Smooth muscle cell (in vitro differentiated cells): Measurements from ENCODE around the gene SLC23A2. TPM values are rescaled to one million over a fixed set of nuclear protein-coding genes. Genes with fewer than 3 reads are reported as not detected.
A peak's percentile ranks its signal among the peaks of the same experiment; 100 is the strongest.

Experiments used
- DNase-seq: peaks from one replicate; lab custom pipeline; 2025; ENCODE audit not compliant: unreplicated experiment; lab: John Stamatoyannopoulos, UW
- H2AFZ ChIP-seq: fragments of 200-600 bp; sonication (generic); 2 replicates; pipeline ENCODE4 v1.6.0; 2016; ENCODE audit warnings: antibody characterized with exemption, low read depth, mild to moderate bottlenecking
- H3F3A ChIP-seq: fragments of 200-600 bp; sonication (generic); 2 replicates; pipeline ENCODE4 v1.6.0; 2017; ENCODE audit warnings: antibody characterized with exemption, low read depth
- H3K27ac ChIP-seq: fragments of 200-600 bp; sonication (generic); 2 replicates; pipeline ENCODE4 v1.5.1; 2016; ENCODE audit warnings: low read depth, mild to moderate bottlenecking
- H3K27me3 ChIP-seq: fragments of 200-600 bp; sonication (generic); 2 replicates; pipeline ENCODE4 v1.6.1; 2016; ENCODE audit warnings: low read depth, mild to moderate bottlenecking
- H3K36me3 ChIP-seq: fragments of 200-600 bp; sonication (generic); 2 replicates; pipeline ENCODE4 v1.5.1; 2016; ENCODE audit warnings: low read depth
- H3K4me1 ChIP-seq: fragments of 200-600 bp; sonication (generic); 2 replicates; pipeline ENCODE4 v1.5.1; 2016; ENCODE audit warnings: low read depth
- H3K4me2 ChIP-seq: fragments of 200-600 bp; sonication (generic); 2 replicates; pipeline ENCODE4 v1.6.0; 2016; ENCODE audit warnings: mild to moderate bottlenecking
- H3K4me3 ChIP-seq: fragments of 200-600 bp; sonication (generic); 2 replicates; pipeline ENCODE4 v1.5.1; 2016; ENCODE audit warnings: mild to moderate bottlenecking
- H3K79me2 ChIP-seq: fragments of 200-600 bp; sonication (generic); 2 replicates; pipeline ENCODE4 v1.6.0; 2016; ENCODE audit warnings: low read depth, mild to moderate bottlenecking
- H3K9ac ChIP-seq: fragments of 200-600 bp; sonication (generic); 2 replicates; pipeline ENCODE4 v1.6.0; 2016; ENCODE audit warnings: low read depth
- H3K9me3 ChIP-seq: fragments of 200-600 bp; sonication (generic); replicated peaks from 2 replicates; pipeline ENCODE4 v1.5.1; 2016; ENCODE audit warnings: low read depth
- H4K20me1 ChIP-seq: fragments of 200-600 bp; sonication (generic); 2 replicates; pipeline ENCODE4 v1.6.0; 2016; ENCODE audit warnings: low read depth
- WGBS: methylation state at CpG from one replicate; pipeline ENCODE4 v1.1.7; 2016; ENCODE audit warnings: low lambda C conversion rate; 5-methylcytosine and 5-hydroxymethylcytosine counted together
- polyA plus RNA-seq: library from polyadenylated mRNA; unstranded; fragments of >200 nt; fragmentation: Nextera tagmentation; extraction: Ambion mirVana; gene quantifications from 2 replicates; pipeline ENCODE4 v1.2.1, GENCODE V29; 2016
- total RNA-seq: library from RNA; depleted of rRNA; stranded (reverse); fragments of >200 nt; gene quantifications from 2 replicates; pipeline ENCODE4 v1.2.3, GENCODE V29; 2014
- TF ChIP-seq, protein P1 (sequence below): fragments of 200-600 bp; sonication (generic); IDR thresholded peaks from 2 replicates; pipeline ENCODE4 v1.5.1; 2017; ENCODE audit warnings: borderline replicate concordance, mild to moderate bottlenecking, antibody characterized with exemption; ENCODE audit not compliant: insufficient read depth, poor library complexity, severe bottlenecking

Gene SLC23A2
- total and polyA plus RNA-seq, 2 experiments from 2014 or later, result 1.4 to 5.0 TPM

DNA sequence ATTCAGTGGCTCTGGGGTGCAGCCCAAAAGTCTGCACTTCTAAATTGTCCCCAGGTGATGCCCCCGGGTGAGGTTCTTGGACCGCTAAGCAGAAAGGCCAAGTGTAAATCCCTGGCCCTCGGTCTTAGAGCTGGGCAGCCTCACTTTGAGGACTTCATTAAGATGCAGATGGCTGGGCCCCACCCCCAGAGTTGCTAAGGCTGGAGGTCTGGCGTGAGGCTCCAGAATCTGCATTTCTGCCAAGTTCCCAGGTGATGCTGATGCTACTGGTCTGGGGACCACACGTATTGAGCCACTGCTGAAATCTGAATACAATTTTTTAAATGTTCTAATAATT, 735 bp upstream of the SLC23A2 start:
- Histone ChIP-seq H3K9ac (no peak overlapping the region), H3K36me3 (no peaks in the 10 kb centered on the region)
- WGBS, result 13% methylated on average over 5 of the region's 5 CpGs

DNA sequence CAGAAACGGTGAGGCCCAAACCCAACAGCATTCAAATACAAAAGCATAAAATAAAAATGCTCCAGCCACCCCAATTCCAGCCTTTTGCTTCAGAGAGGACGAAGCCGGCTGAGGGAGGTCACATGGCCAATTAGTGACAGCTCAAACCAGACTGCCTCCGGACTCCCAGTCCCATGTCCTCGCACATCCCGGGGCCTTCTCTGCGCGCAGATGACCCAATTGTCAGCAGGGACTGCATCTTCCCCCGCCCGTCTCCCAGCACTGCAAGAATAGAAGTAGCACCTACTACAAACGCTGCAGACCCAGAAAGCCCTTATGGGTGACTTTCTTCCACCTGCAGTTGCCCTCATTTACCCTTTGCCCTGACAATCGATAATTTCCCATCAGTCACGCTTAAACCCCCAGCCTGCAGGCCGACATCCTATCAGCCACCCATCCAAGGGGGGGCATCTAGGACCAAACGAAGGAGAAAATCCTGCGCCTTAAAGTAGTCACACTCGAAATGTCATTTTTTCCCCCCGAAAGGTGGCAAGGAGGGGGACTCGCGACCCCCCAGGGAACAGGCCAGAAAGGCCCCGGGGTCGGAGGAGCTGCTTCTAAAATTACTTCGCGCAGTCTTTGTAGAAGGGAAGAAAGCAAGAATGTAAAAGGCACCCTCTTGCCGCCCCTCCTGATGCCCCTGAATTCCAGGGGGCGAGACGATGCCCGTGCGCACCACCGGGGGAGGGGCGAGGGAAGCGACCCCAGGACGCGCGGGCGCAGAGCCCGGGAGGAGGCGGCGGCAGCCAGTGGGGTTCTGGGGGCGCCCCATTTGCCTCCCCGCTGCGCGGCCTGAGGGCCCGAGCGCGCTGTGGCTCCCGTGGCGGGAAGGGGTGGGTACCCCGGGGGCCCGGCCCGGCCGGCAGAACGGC, 792 bp downstream of the SLC23A2 start:
- no peak overlapping the region for H3K9ac ChIP-seq
- H3K4me3 ChIP-seq, result peak overlapping the region; percentile 70
- no peaks in the 10 kb centered on the region for H3F3A ChIP-seq
- peak overlapping the region; percentile 91 for H3K4me2 ChIP-seq
- peaks cover 14% of the 10 kb centered on the region for H3K79me2 ChIP-seq
- H3K36me3 ChIP-seq, result no peaks in the 10 kb centered on the region
- TF ChIP-seq, protein P1, sequence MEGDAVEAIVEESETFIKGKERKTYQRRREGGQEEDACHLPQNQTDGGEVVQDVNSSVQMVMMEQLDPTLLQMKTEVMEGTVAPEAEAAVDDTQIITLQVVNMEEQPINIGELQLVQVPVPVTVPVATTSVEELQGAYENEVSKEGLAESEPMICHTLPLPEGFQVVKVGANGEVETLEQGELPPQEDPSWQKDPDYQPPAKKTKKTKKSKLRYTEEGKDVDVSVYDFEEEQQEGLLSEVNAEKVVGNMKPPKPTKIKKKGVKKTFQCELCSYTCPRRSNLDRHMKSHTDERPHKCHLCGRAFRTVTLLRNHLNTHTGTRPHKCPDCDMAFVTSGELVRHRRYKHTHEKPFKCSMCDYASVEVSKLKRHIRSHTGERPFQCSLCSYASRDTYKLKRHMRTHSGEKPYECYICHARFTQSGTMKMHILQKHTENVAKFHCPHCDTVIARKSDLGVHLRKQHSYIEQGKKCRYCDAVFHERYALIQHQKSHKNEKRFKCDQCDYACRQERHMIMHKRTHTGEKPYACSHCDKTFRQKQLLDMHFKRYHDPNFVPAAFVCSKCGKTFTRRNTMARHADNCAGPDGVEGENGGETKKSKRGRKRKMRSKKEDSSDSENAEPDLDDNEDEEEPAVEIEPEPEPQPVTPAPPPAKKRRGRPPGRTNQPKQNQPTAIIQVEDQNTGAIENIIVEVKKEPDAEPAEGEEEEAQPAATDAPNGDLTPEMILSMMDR, result no peak
- peak overlapping the region; percentile 86 for H2AFZ ChIP-seq
- 8% methylated on average over 50 of the region's 53 CpGs for WGBS
- peaks cover 4% of the 10 kb centered on the region for H3K4me1 ChIP-seq
- H3K27ac ChIP-seq, result no peak overlapping the region
- no peak for DNase-seq
- peaks cover 3% of the 10 kb centered on the region for H3K27me3 ChIP-seq
- peaks cover 13% of the 10 kb centered on the region for H4K20me1 ChIP-seq
- no peaks in the 10 kb centered on the region for H3K9me3 ChIP-seq

More for the DNA sequence above, 735 bp upstream of the SLC23A2 start:
- Histone ChIP-seq H3K4me3 (peak overlapping the region; percentile 70), H3K9me3 (no peaks in the 10 kb centered on the region), H3K4me1 (peaks cover 4% of the 10 kb centered on the region), H3K27me3 (peaks cover 3% of the 10 kb centered on the region), H2AFZ (no peak overlapping the region), H3K4me2 (peak overlapping the region; percentile 99), H3F3A (no peaks in the 10 kb centered on the region), H3K79me2 (peaks cover 10% of the 10 kb centered on the region), H3K27ac (no peak overlapping the region), H4K20me1 (peaks cover 5% of the 10 kb centered on the region)
- no peak for DNase-seq
- TF ChIP-seq, protein P1, result no peak

DNA sequence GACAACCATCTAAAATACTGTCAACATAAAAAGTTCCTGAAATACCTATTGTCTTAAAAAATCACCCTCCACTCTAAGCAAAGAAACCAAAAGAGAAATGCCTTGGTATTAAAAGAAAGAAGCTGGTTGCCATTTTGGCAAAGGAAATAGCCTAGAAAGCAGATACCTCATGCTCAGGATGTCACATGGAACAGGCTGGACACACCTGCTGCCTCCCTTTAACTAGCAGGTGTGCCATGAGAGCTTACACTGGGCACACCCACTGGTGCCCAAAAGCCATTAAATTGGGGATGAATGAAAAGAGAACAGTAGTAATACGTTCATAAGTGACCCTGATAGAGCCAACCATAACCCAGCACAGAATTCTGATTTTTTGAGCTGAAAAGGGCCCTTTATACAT, 1.5 kb downstream of the SLC23A2 start:
- H3K9me3 ChIP-seq, result no peaks in the 10 kb centered on the region
- TF ChIP-seq, protein P1, result no peak
- peaks cover 3% of the 10 kb centered on the region for H3K27me3 ChIP-seq
- H3K4me1 ChIP-seq, result peaks cover 4% of the 10 kb centered on the region
- no peak for DNase-seq
- WGBS, result 86% methylated on average over 1 of the region's 1 CpG
- no peak overlapping the region for H2AFZ ChIP-seq
- no peak overlapping the region for H3K9ac ChIP-seq
- peak overlapping the region; percentile 91 for H3K4me2 ChIP-seq
- H3K36me3 ChIP-seq, result no peaks in the 10 kb centered on the region
- peaks cover 14% of the 10 kb centered on the region for H3K79me2 ChIP-seq
- peaks cover 16% of the 10 kb centered on the region for H4K20me1 ChIP-seq
- H3K4me3 ChIP-seq, result no peak overlapping the region
- H3K27ac ChIP-seq, result no peak overlapping the region
- no peaks in the 10 kb centered on the region for H3F3A ChIP-seq
